Testis (tissue), 2 donors: ENCODE measurements around the gene TRIL.

Experiments
- POLR2A ChIP-seq: fragments of 450-650 bp; IDR thresholded peaks from one replicate; pipeline ENCODE4 v1.6.1; 2017; ENCODE audit warnings: antibody characterized with exemption, mild to moderate bottlenecking, moderate library complexity
- TF ChIP-seq, protein P1 (sequence below), 3 experiments: fragments of 450-650 bp in 2 of 3; fragments of 200-600 bp in 1 of 3; sonication (generic) in 1 of 3; IDR thresholded peaks; one replicate each; pipeline ENCODE4 v1.5.1; 2016 to 2019; ENCODE audit warnings: antibody characterized with exemption in 3 of 3, mild to moderate bottlenecking in 2 of 3, moderate library complexity in 1 of 3

- TF ChIP-seq, protein P1, sequence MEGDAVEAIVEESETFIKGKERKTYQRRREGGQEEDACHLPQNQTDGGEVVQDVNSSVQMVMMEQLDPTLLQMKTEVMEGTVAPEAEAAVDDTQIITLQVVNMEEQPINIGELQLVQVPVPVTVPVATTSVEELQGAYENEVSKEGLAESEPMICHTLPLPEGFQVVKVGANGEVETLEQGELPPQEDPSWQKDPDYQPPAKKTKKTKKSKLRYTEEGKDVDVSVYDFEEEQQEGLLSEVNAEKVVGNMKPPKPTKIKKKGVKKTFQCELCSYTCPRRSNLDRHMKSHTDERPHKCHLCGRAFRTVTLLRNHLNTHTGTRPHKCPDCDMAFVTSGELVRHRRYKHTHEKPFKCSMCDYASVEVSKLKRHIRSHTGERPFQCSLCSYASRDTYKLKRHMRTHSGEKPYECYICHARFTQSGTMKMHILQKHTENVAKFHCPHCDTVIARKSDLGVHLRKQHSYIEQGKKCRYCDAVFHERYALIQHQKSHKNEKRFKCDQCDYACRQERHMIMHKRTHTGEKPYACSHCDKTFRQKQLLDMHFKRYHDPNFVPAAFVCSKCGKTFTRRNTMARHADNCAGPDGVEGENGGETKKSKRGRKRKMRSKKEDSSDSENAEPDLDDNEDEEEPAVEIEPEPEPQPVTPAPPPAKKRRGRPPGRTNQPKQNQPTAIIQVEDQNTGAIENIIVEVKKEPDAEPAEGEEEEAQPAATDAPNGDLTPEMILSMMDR (IDR thresholded peaks at IDR 0.05) = no peak
- TF ChIP-seq POLR2A = no peak
These were observed 53.5 kb downstream of the TRIL start for GRCh38 chr7:28904578-28905048.
